H1 (cell line): Measurements from ENCODE around the gene GRID1. TPM values are rescaled to one million over a fixed set of nuclear protein-coding genes. Genes with fewer than 3 reads are reported as not detected.

Experiments
- CTCF ChIA-PET: fragments of 300-600 bp; sonication (Branson Sonifier 250); formaldehyde crosslinking; loops from one replicate; lab custom pipeline; 2021; ENCODE audit not compliant: partially characterized antibody; lab: Charles Lee
- POLR2A ChIA-PET: fragments of 300-600 bp; sonication (Branson Sonifier 250); formaldehyde crosslinking; loops from one replicate; lab custom pipeline; 2021; ENCODE audit warnings: inconsistent platforms; ENCODE audit not compliant: partially characterized antibody; lab: Charles Lee
- DNase-seq, 2 experiments: peaks; one replicate each; pipeline versions ENCODE4 v3.0.0 to v3.0.0-alpha.2; 2010 to 2022; ENCODE audit warnings: low spot score in 2 of 2, low read depth in 1 of 2, mixed read lengths in 1 of 2
- FAIRE-seq: peaks from 2 replicates; lab custom pipeline; 2011; peaks lifted over from hg19 to GRCh38; lab: Jason Lieb, UNC
- H2AFZ ChIP-seq: 2 replicates; pipeline ENCODE4 v1.8.1; 2012; ENCODE audit warnings: low read length, inconsistent platforms
- H2AK5ac ChIP-seq: 2 replicates; pipeline ENCODE4 v1.6.1; 2013; ENCODE audit warnings: low read depth, low read length
- H2BK120ac ChIP-seq: replicated peaks from 2 replicates; pipeline ENCODE3; 2013; ENCODE audit warnings: low read depth, low read length, inconsistent platforms
- H2BK12ac ChIP-seq: 2 replicates; pipeline ENCODE4 v1.6.1; 2013; ENCODE audit warnings: low read depth, low read length
- H2BK15ac ChIP-seq: 2 replicates; pipeline ENCODE4 v1.6.1; 2013; ENCODE audit warnings: low read length
- H2BK20ac ChIP-seq: 2 replicates; pipeline ENCODE4 v1.6.1; 2013; ENCODE audit warnings: low read length
- H2BK5ac ChIP-seq: 2 replicates; pipeline ENCODE4 v1.6.1; 2013; ENCODE audit warnings: low read depth, low read length
- H3K14ac ChIP-seq: 2 replicates; pipeline ENCODE4 v1.6.1; 2013; ENCODE audit warnings: inconsistent platforms; ENCODE audit not compliant: insufficient read length
- H3K18ac ChIP-seq: 2 replicates; pipeline ENCODE4 v1.6.1; 2013; ENCODE audit warnings: low read length; ENCODE audit errors: extremely low read depth
- H3K23ac ChIP-seq: 2 replicates; pipeline ENCODE4 v1.6.1; 2013; ENCODE audit warnings: inconsistent platforms; ENCODE audit not compliant: insufficient read length
- H3K23me2 ChIP-seq: 2 replicates; pipeline ENCODE4 v1.6.1; 2013; ENCODE audit warnings: low read depth, low read length
- H3K27ac ChIP-seq: 2 replicates; pipeline ENCODE4 v1.6.1; 2011; ENCODE audit warnings: low read depth, low read length, inconsistent platforms
- H3K27me3 ChIP-seq, 4 experiments: replicated peaks in 1 of 4; 1 replicate in 1 of 4; 2 replicates in 3 of 4; pipeline versions ENCODE4 v1.6.1 to v1.8.1; 2011 to 2013; ENCODE audit warnings: low read length in 3 of 4, mild to moderate bottlenecking in 3 of 4, inconsistent platforms in 2 of 4, mixed read lengths in 2 of 4, moderate library complexity in 1 of 4; ENCODE audit not compliant: control insufficient read depth in 3 of 4, insufficient read depth in 3 of 4; ENCODE audit errors: extremely low read depth in 1 of 4
- H3K36me3 ChIP-seq, 4 experiments: 2 replicates each; pipeline versions ENCODE4 v1.6.1 to v1.8.1; 2011 to 2013; ENCODE audit warnings: mild to moderate bottlenecking in 4 of 4, low read length in 3 of 4, moderate library complexity in 2 of 4, control low read depth in 1 of 4, inconsistent platforms in 1 of 4; ENCODE audit not compliant: insufficient read depth in 4 of 4, control insufficient read depth in 2 of 4
- H3K4ac ChIP-seq: replicated peaks from 2 replicates; pipeline ENCODE3; 2013; ENCODE audit warnings: low read length, low read depth, mixed read lengths, inconsistent platforms; ENCODE audit not compliant: insufficient read length
- H3K4me1 ChIP-seq, 4 experiments: replicated peaks in 1 of 4; 1 replicate in 1 of 4; 2 replicates in 3 of 4; pipeline versions ENCODE4 v1.6.1 to v1.8.1; 2011 to 2013; ENCODE audit warnings: low read length in 3 of 4, inconsistent platforms in 2 of 4, mixed read lengths in 1 of 4; ENCODE audit not compliant: insufficient read depth in 4 of 4, control insufficient read depth in 3 of 4
- H3K4me2 ChIP-seq, 2 experiments: 2 replicates each; pipeline versions ENCODE4 v1.6.1 to v1.8.1; 2011 to 2013; ENCODE audit warnings: low read depth in 2 of 2, low read length in 2 of 2, control low read depth in 1 of 2, inconsistent platforms in 1 of 2, mild to moderate bottlenecking in 1 of 2; ENCODE audit not compliant: insufficient read depth in 1 of 2
- H3K4me3 ChIP-seq, 4 experiments: fragments of 200-600, 300-600 bp in 1 of 4; sonication (generic), shearing (Covaris generic), sonication (Bioruptor Twin) in 1 of 4; 2 replicates each; pipeline versions ENCODE4 v1.5.1 to v1.8.1; 2011 to 2016; ENCODE audit warnings: low read length in 4 of 4, low read depth in 3 of 4, control low read depth in 2 of 4, inconsistent platforms in 2 of 4, mild to moderate bottlenecking in 2 of 4, mixed read lengths in 1 of 4, moderate library complexity in 1 of 4; ENCODE audit not compliant: insufficient read depth in 2 of 4; ENCODE audit errors: extremely low read depth in 1 of 4
- H3K56ac ChIP-seq: replicated peaks from 2 replicates; pipeline ENCODE3; 2013; ENCODE audit warnings: low read depth, mild to moderate bottlenecking, mixed read lengths, low read length, inconsistent platforms; ENCODE audit not compliant: insufficient read length
- H3K79me1 ChIP-seq: 2 replicates; pipeline ENCODE4 v1.6.1; 2013; ENCODE audit warnings: low read depth, low read length, control low read depth
- H3K79me2 ChIP-seq, 2 experiments: 2 replicates each; pipeline versions ENCODE4 v1.6.1 to v1.8.1; 2012 to 2013; ENCODE audit warnings: low read length in 2 of 2, mild to moderate bottlenecking in 2 of 2, inconsistent platforms in 1 of 2; ENCODE audit not compliant: insufficient read depth in 2 of 2, control insufficient read depth in 1 of 2
- H3K9ac ChIP-seq, 4 experiments: replicated peaks in 1 of 4; 1 replicate in 1 of 4; 2 replicates in 3 of 4; pipeline versions ENCODE4 v1.6.1 to v1.8.1; 2011 to 2013; ENCODE audit warnings: low read depth in 3 of 4, low read length in 3 of 4, control low read depth in 2 of 4, mild to moderate bottlenecking in 2 of 4, moderate library complexity in 2 of 4, inconsistent platforms in 1 of 4; ENCODE audit errors: extremely low read depth in 1 of 4
- H3K9me3 ChIP-seq, 2 experiments: 2 replicates each; pipeline versions ENCODE4 v1.6.1 to v1.8.1; 2012 to 2013; ENCODE audit warnings: mild to moderate bottlenecking in 2 of 2, moderate library complexity in 2 of 2, control low read depth in 1 of 2, inconsistent platforms in 1 of 2, low read depth in 1 of 2, low read length in 1 of 2, mixed read lengths in 1 of 2; ENCODE audit not compliant: insufficient read depth in 2 of 2
- H4K20me1 ChIP-seq, 2 experiments: replicated peaks in 1 of 2; 2 replicates each; pipeline versions ENCODE3 to v1.8.1; 2011 to 2013; ENCODE audit warnings: inconsistent platforms in 2 of 2, low read length in 2 of 2, mild to moderate bottlenecking in 1 of 2; ENCODE audit not compliant: insufficient read depth in 2 of 2, control insufficient read depth in 1 of 2
- H4K5ac ChIP-seq: 2 replicates; pipeline ENCODE4 v1.6.1; 2013; ENCODE audit warnings: low read length, low read depth, mixed read lengths, inconsistent platforms; ENCODE audit not compliant: insufficient read length
- H4K8ac ChIP-seq: 2 replicates; pipeline ENCODE4 v1.8.0; 2013; ENCODE audit warnings: mild to moderate bottlenecking, moderate library complexity, low read length, inconsistent platforms; ENCODE audit not compliant: insufficient read depth; ENCODE audit errors: extremely low read depth
- H4K91ac ChIP-seq: replicated peaks from 2 replicates; pipeline ENCODE3; 2013; ENCODE audit warnings: low read length, mixed read lengths, inconsistent platforms; ENCODE audit not compliant: insufficient read length
- GTF2F1 ChIP-seq: IDR thresholded peaks from 2 replicates; pipeline ENCODE4 v1.6.1; 2012; ENCODE audit warnings: low read depth, low read length, improper control_type of control experiment, borderline replicate concordance
- WGBS, 2 experiments: shearing (Covaris generic) in 1 of 2; methylation state at CpG; one replicate each; pipeline versions ENCODE4 v1.1.6 to v1.1.7; 2013 to 2015; ENCODE audit warnings: low lambda C conversion rate in 2 of 2, mixed read lengths in 2 of 2, inconsistent platforms in 1 of 2, low coverage in 1 of 2, missing lambda C conversion rate in 1 of 2; ENCODE audit not compliant: insufficient replicate concordance in 2 of 2, insufficient coverage in 1 of 2, insufficient read length in 1 of 2; ENCODE audit errors: extremely low coverage in 1 of 2, missing lambda C conversion rate in 1 of 2; 5-methylcytosine and 5-hydroxymethylcytosine counted together
- polyA plus RNA-seq, 7 experiments: library from polyadenylated mRNA; depleted of rRNA in 3 of 7; stranded (reverse) in 5 of 7; unstranded in 2 of 7; fragments of >200 nt in 5 of 7; fragments of 200-250 nt in 2 of 7; gene quantifications; 1 replicate in 5 of 7; 2 replicates in 1 of 7; 4 replicates in 1 of 7; pipeline versions ENCODE4 v1.2.1 to v1.2.3, GENCODE V29; 2011 to 2013; ENCODE audit warnings: missing spikeins in 2 of 7, mixed read lengths in 2 of 7
- total RNA-seq: library from RNA; stranded (reverse); fragmentation: NEBNext Ultra II Directional; extraction: Animal tissue kit (Norgen Biotek cat#: 25700); gene quantifications from 2 replicates; pipeline ENCODE4 v1.2.1, GENCODE V29; 2021

GRID1 gene
- total and polyA plus RNA-seq, 2 of the 8 experiments (the other 6 are each of a cell fraction or from before 2014, with no cell fraction given), result 0.22 to 0.30 TPM

DNA sequence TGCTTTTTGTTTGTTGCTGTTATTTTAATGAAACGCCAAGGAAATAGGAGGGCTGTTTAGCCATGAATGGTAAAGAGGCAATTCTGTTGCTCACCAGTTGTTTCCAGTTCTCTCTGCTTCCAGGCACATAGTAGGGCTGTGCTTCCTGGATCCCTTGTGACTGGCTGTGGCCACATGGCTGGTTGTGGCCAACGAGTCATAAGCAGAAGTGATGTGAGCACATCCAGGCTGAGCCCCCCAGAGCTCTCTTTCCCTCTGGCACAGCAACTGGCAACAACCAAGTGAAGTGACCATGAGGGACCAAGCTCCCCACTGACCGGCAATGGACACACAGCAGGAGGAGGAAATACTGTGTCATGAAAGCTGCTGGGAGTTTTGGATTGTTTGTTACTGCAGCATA is 10.3 kb downstream of the GRID1 start:
- peaks cover 0 to 6% (median 2%) of the 10 kb centered on the region in 4 experiments; a peak in 6 of 7 replicates for H3K27me3 ChIP-seq
- CTCF ChIA-PET, result interaction anchor here (0.7 to 25.6 kb wide), 6 partner anchors 3 to 229 kb away, joined by 3 to 498 read pairs (median 6); partner anchors contain the start of gene GRID1
- H4K5ac ChIP-seq, result no peak overlapping the region
- H3K36me3 ChIP-seq, result no peaks in the 10 kb centered on the region
- H3K4me2 ChIP-seq, result no peak overlapping the region
- POLR2A ChIA-PET, result no interaction called here
- no peak for FAIRE-seq
- no peak for DNase-seq
- no peak overlapping the region for H2BK12ac ChIP-seq
- no peak overlapping the region for H2AK5ac ChIP-seq
- no peak overlapping the region for H3K27ac ChIP-seq
- H3K9ac ChIP-seq, result no peak overlapping the region
- no peaks in the 10 kb centered on the region for H3K23me2 ChIP-seq
- no peak overlapping the region for H2BK5ac ChIP-seq
- no peak overlapping the region for H3K56ac ChIP-seq
- H2BK15ac ChIP-seq, result no peak overlapping the region
- H4K8ac ChIP-seq, result no peak overlapping the region
- no peak overlapping the region for H3K14ac ChIP-seq
- H2BK20ac ChIP-seq, result no peak overlapping the region
- H3K4ac ChIP-seq, result no peak overlapping the region
- H3K23ac ChIP-seq, result no peak overlapping the region
- no peak overlapping the region for H3K18ac ChIP-seq
- 85% methylated on average over 3 of the region's 3 CpGs; no CpG with 5 or more reads in 1 of the 2 experiments for WGBS, 2 experiments
- no peak overlapping the region for H4K91ac ChIP-seq
- TF ChIP-seq GTF2F1, result no peak
- no peaks in the 10 kb centered on the region for H3K4me1 ChIP-seq
- no peaks in the 10 kb centered on the region for H4K20me1 ChIP-seq
- H3K9me3 ChIP-seq, result no peaks in the 10 kb centered on the region
- H3K4me3 ChIP-seq, result no peak overlapping the region
- no peak overlapping the region for H2BK120ac ChIP-seq
- H2AFZ ChIP-seq, result no peak overlapping the region
- H3K79me1 ChIP-seq, result no peaks in the 10 kb centered on the region; the same call in 1 of the 2 replicates
- H3K79me2 ChIP-seq, result no peaks in the 10 kb centered on the region
